RPMI7951 (cell line): ENCODE results near the gene OAT. TPM values are rescaled to one million over a fixed set of nuclear protein-coding genes. Genes with fewer than 3 reads are reported as not detected.
"Not testable (repeated sequence)": the region's sequence is repeated elsewhere in the genome, so short reads cannot be mapped to it uniquely, and the experiment has no call there.

Experiments used
- DNase-seq: peaks from one replicate; pipeline ENCODE4 v3.0.0-alpha.2; 2012; ENCODE audit warnings: low read depth
- total RNA-seq: library from RNA; depleted of rRNA; stranded (reverse); fragments of >200 nt; shearing (Covaris generic); gene quantifications from 2 replicates; pipeline ENCODE4 v1.2.3, GENCODE V29; 2014

OAT gene
- total RNA-seq, 1 experiment from 2014 or later: 187 TPM

DNA sequence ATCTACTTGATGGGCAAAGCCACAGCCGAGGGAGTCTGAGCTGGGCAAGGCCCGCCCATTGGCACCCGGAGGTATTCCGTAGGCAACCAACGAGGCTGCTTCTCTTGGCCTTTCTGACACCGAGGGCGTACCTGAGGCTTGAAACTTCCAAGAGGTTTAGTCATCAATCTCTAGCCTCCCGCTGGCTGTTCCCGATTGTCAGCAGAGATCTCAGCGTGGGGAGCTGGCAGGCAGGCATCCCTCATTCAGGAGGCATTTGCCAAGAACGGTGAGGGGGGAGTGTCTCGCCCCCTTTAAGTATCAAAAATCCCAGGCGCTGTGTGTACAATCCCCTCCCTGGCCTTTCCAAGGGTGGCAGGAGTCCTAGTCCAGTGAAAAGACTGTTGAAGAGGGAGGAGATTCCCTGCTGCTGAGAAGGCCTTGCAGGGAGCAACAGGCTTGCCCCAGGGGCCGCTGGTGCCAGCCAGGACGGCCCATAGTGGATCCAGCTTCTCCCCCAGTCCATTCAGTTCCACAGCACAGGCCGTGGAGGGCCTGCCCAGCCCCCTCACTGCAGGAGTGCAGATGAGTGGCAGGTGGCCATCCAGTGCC is 39.7 kb downstream of the OAT start:
- DNase-seq: peak; percentile 36

DNA sequence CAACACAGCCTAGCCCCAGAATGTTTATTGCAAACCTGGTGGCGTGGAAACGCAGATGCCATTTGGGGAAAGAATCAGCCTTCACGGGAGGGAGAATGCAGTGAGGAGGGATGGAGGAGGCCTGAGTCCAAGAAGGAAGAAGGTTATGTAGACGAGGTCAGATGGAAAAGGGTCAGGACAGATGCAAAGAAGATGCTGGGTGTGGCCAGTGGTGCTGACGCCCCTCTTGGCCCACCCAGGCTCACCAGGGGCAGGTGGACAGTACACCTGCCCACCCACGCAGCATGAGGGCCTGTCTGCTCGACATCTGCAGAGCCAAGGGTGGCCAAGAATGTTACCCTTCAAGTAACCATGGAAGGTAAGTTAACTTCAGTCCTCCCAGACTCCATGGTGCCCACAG is 40.5 kb downstream of the OAT start:
- no peak for DNase-seq

DNA sequence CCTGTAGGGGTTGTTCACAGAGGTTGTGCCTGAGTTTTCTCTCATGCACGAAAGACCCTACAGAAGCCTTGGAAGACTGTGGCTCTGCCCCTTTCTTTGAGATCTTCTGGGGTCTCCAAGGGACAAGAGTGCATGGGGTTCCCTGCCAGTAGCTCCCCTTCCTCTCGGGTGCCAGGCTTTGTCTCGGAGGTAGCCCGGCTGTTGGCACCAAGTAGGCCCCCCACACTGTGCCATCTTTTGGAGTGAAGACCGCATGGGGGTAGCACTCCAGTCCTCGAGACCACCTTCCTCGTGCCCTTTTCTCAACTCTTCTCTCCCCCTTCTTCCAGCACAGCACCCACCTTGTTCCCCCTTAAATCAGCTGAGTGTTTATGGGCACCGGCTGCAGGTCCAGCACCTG is 41.6 kb downstream of the OAT start:
- DNase-seq: no peak

DNA sequence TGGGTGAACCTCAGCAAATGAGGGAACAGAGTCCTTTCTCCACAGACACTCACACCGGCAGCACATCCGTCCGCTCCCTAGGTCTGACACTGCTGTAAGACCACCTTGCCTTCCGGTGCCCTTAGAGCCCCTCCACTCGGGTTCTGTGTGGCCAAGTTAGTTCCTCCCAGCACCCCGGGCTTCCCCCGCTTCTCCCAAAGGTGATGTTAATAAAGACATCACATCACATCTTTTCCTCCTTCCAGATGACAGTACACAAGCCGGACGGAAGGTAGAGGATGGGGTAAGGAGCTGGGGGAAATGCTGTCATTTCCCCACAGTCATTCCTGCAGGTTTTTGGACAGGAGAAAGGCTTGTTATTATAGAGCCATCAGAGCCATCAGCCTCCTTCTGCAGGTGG is 42.3 kb downstream of the OAT start:
- no peak for DNase-seq

DNA sequence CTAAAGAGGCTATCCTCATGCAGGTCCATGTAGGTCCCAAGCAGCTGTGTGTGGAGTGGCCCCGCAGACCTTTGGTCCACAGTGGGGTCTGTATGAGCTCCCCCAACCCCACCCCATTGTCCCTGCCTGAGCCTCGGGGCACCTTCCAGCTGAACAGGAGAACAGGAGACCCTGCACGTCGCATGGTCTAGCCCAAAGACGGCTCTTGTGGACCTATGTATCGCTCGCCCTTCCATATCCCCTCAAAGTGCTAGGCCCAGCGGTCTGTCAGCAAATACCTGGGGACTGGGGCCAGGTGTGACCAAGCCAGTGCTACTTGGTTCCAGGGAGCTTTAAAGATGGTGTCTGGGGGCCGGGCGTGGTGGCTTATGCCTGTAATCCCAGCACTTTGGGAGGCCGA is 43.0 kb downstream of the OAT start:
- no peak for DNase-seq

DNA sequence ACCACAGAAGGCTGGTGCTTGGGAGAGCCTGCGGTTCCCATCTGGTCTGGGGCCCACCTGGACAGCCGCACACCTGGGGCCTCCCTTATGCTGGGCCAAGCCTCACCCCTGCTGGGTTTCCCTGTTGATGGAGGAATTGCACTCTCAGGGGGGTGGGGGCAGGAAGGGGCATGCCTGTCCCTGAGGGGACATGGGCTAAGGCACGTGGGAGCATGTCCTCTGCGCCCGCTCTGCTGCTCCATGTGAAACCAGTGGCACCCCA is 43.4 kb downstream of the OAT start:
- DNase-seq: no peak

DNA sequence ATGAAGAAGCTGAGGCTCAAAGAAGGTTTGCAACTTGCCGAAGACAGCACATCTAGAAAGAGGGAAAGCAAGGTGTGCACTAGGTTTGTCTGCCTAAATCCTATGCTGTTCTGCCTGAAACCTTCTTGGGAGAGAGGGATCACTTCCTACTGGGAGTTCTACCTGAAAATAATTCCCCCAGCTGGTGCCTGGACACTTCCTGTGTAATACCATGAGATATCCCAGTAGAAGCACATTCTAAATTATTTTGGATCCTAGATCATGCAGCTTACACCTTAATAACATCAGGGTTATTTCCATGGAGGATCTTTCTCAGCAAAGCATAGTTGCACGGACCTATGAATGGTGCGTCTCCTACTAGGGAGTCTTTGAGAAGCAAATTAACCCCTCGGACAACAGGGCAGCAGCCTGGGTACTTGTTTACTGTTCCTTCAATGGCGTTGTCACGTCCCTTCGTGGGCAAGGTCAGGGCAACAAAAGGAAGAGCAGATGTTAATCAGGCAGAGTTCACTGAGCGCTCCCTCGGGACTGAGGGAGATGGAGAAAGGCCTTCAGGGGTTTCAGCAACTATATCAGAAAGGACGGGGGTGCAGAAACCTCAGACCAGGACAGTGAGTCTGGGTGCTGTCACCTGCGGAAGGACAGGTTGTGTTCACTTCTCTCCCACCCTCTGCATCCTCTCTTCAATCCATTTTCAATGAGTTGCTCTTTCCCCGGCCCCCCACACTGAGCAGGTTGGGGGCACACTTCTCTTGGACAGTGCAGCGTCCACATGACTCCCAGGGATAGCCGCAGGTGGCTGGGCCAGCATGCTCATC is 44.0 kb downstream of the OAT start:
- DNase-seq: no peak

DNA sequence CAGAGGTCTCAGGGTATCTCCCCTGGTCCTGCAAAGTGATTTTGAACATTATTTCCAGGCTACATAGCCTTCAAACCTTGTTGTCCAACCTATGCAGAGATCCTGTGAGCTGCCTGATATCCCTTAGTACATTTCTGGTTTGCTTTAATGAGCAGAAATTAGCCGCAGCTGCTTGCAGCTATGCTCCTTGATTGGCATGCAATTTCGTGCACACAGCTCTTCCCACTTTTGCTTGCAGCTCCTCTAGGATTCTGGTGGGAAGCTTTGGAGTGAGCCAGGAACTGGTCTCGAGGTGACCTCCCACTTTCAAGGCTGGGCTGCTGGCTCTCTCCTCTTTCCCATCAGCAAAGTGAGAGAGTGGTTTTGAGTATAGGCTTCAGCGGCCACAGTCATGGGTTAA is 45.8 kb downstream of the OAT start:
- peak; percentile 19 for DNase-seq

DNA sequence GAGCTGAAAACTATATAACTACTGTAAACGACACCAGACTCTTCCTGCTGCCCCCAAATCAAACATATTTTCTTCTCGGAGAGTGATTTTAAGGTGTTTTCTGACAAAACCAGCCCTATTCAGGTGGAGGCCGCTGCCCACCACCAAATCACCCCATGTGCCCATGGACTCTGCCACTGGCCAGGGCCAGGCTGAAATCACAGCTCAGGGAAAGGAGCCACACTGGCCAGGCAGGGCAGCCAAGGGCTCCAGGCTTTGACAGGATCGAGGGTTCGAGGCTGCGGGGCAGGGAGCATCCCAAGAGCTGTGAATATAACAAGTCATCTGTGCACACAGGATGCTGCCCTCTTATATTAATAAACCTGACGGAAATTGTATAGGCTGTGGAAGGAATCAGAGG is 48.3 kb downstream of the OAT start:
- DNase-seq: no peak

DNA sequence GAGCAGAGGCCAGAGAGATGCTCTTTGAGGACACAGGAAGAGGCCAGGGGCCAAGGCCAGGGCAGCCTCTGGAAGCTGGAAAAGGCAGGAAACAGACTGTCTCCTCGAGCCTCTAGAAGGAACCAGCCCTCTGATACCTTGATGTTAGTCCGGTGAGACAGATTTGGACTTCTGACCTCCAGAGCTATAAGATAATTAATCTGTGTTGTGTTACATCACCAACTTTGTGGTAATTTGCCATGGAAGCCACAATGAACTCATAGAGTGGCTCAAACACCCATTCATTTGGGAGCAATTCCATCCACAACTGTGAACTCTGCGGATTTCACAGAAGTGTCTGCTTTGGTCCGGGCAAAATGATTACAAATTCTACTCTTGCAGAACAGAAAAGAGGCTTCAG is 48.7 kb downstream of the OAT start:
- DNase-seq: peak; percentile 35

DNA sequence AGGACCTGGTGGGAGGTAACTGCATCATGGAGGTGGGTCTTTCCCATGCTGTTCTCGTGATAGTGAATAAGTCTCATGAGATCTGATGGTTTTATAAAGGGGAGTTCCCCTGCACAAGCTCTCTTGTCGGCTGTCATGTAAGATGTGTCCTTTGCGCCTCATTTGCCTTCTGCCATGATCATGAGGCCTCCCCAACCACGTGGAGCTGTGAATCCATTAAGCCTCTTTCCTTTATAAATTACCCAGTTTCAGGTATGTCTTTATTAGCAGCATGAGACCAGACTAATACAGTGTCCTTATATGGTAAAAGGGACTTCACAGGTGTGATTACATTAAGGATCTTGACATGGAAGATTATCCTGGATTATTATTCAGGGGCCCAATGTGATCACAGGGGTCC is 49.2 kb downstream of the OAT start:
- not testable (repeated sequence) for DNase-seq

DNA sequence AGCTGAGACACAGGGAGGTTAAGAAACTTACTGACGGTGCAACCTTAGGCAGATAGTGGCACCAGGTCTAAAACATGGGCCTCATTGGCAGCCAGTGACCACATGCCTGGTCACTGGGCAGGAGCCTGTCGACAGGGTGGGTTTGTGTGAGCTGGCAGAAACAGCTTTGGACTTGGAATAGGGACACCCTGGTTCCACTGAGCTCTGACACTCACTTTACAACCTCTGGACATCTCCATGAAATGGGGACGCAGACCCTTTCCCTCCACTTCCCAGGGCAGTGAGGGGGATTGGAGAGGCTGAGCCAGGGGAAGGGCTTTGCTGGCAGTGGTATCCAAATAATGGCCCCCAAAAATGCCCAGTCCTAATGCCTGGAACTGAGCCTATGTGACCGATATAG is 49.7 kb downstream of the OAT start:
- DNase-seq: no peak

DNA sequence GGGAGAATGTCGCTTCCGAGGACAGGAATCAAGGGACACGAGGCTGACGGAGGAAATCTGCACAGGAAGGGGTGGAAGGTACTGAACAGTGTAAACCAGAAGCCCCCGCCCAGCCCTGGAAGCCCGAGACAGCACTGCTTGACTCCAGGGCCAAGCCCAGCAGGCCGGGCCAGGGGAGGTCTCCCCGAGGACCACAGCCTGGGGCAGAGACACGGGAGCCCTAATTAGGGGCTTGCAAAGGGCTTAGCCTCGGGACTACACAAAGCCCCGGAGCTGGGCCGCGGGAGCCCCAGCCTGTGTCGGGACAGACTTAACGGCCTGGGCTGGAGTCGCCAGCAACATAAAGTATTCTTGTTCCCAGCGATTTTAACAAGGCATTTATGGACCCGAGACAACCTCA is 50.8 kb downstream of the OAT start:
- no peak for DNase-seq

DNA sequence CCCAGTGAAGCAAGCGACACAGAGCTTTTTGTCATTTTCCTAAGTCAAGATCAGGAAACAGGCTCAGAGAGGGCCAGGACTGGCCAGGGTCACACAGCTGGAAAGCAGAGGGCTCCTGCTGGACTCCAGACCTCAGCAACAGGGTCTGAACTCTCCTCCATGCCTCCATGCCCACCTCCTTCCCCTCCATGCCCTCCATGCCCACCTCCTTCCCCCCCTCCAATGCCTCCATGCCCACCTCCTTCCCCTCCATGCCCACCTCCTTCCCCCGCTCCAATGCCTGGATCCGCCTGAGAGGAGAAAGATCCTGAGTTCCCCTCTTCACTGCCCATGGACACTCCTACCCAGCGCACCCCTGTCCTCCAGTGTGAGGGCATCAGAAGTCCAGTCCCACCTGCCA is 51.3 kb downstream of the OAT start:
- no peak for DNase-seq

DNA sequence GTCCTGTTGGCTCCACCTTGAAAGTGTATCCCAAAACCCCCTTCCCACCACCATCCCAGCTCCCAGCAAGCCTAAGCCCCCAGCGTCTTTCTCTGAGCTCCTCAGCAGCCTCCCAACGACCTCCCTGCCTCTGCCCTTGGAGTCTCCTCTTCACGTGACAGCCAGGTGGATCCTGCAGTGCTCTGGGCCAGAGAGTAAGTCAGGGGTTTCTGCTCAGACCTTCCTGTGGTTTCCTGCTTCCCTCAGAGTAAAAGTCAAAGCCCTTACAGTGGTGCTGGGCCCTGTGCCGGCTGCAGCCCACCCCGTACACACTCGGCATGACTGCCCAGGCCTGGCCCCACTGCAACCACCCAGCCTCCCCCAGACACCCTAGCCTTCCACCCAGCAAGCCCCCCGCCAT is 51.9 kb downstream of the OAT start:
- no peak for DNase-seq

DNA sequence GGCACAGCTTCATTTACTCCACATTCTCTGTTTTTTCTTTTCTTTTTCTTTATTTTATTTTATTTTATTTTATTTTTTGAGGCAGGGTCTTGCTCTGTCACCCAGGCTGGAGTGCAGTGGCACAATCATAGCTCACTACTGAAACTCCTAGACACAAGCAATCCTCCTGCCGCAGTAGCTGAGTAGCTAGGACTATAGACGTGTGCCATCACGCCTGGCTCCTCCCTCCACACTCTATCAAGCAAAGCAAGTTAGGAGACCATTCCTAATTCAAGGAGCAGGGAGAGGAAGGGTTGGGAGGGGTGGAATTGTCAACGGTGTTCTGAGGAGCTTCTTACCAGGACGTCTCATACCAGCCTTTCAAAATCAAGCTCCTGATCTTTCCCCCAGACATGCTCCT is 52.4 kb downstream of the OAT start:
- DNase-seq: no peak

DNA sequence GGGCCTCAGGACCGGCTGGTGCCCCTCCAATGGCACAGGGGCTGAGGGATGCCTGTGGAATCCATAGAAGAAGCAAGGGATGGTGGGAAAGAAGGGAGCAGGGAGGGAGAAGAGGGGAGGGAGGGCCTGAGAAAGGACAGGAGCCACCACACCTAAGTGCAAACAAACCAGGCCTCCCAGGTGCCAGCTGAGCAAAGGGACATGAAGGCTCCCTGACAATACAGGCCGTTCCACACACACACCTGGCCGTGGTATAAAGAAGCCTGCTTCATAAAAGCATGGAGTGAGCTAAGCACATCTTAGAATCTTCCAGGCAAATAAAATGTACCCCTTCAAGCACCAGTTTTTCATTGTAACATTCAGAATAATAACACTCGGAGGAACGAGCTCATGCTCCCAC is 54.0 kb downstream of the OAT start:
- DNase-seq: no peak

DNA sequence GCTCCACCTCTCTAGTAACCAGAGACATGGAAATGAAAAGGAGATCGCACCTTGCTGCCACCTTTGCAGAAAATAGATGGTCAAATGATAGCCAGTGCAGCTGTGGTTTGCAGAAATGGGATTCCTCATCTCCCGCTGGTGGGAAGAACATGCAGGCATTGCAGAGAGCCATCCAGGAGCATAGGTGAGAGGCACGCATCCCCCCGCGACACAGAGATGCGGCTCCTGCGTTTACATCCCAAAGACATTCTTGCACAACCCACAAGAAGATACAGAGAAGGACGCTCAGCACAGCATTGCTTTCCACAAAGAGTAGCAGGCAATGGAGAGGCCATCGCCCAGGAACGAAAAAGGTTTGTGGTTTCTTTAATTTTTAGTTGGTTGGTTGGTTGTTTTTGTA is 56.2 kb downstream of the OAT start:
- no peak for DNase-seq

DNA sequence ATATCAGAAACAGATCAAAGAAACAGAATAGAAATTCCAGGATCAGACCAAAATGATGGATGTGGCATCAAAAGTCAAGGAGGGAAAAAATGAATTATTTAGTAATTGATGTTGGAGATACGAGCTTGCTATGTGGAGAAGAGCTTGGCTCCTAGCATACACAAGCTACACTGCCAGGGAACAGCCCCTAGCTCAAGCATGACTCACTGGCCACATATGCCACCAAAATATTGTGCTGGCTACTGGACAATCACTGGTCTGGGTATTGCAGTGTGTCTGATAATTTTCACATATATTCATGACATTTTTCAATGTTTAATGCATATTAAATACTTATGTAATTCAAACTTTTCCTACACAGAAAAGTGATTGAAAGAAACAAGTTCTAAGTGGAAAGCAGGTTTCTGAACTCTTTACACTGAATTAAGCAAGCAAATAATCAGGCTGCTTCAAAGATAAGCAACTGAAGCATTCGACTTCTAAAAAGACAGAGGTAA is 59.3 kb downstream of the OAT start:
- peak; percentile 82 for DNase-seq

DNA sequence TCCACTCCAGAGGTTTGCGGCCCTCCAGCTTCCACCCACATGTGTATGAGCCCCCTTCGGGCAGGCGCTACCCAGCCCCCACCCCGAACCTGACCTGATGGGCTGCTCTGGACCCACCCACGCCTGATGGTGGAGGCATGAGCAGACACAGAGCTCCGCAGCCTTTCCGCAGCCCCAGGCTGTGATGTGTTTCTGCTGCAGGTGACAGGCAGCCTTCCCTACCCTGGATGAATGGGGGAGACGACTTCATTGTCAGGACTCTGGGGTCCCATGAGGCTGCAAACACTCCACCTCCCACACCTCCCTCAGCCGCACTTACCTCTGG is 61.2 kb downstream of the OAT start:
- DNase-seq: no peak

DNA sequence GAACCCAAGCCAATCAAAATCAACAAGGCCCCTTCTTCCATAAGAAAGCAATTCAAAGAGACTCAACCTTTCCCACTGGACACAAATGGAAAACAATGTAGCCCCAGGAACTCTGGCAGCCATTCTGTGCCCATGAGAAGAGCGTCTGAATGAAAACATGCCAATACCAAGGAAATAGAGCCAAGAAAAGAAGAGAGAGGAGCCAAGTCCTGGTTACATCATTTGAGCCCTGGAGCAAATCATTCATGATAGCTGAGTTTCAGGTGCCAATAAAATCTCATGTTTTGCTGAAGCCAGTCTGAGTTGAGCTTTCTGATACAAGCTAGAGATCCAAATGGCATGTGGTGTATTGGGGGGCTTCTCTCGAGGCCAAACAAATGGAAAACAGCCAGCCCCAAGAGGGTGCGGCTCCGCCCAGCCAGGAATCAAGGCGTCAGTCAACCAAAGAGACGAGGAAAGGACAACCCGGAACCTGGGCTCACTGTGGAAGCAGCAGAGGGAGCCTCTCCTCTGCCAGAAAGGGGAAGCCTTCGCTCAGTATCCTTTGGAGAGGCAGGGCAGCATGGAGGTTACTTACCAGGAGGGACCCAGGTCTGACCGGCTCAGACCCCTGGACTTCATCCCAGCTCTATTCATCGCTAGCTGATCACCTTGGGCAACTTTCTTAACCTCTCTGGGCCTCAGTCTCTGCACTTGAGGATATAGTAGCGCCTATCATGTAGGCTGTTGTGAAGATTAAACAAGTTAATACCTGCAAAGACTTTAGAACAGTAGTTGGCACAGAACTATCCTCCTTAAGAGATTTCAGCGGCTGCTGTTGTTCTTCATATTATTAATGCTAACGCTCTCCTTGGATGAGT is 61.8 kb downstream of the OAT start:
- DNase-seq: peak; percentile 77

DNA sequence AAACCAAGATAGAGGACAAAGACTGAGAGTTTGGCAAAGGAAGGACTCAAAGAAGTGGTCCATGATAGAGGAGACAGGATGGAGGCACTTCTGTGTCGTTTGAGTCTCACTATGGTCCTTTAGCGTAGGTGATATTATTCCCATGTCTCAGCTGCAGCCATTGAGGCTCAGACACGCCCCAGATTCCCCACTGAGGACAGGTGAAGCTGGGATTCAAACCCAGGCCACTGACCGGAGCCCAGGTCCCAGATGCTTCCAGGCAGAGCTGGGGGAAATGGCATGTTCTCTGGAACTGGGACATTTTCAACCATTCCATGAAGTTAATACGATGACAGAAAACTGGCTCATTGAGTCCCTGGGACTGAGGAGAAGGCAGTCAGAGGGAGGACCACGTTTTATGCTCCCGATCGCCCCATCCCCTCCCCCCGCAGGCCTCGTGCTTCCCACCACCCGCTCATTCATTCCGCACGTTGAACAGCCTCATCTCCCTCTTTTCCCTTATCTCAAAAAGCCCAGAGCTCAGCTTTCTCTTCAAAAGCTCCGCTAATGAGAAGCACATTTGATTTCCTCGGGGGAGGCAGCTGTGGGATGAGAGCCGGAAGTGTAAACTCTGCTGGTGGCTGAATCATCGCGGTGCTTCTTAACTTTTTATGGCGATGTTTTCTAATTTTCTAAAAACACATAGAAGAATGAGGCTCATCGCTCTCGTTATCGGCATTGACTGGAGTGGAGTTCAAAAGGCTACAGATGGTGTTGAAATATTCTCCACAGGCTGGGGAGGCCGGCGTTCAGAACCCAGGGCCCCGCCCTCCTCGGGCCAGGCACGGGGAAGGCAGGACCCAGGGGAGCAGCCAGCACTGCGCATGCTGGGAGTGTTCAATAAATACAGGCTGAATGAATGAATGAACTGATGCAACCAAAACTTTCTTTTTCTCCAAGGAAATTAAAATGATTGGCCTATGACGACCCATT is 64.0 kb downstream of the OAT start:
- DNase-seq: peak; percentile 97
